H1 (cell line): ENCODE measurements around the gene COIL. TPM values are rescaled to one million over a fixed set of nuclear protein-coding genes. Genes with fewer than 3 reads are reported as not detected.

ENCODE experiments used
- HDAC2 ChIP-seq, 2 experiments: fragments of 300-600 bp in 1 of 2; sonication (generic) in 1 of 2; IDR thresholded peaks; 2 replicates each; pipeline ENCODE4 v1.6.1; 2011 to 2012; ENCODE audit warnings: low read depth in 2 of 2, low read length in 2 of 2, mild to moderate bottlenecking in 2 of 2, moderate library complexity in 2 of 2, borderline replicate concordance in 1 of 2, inconsistent platforms in 1 of 2
- KDM1A ChIP-seq: fragments of 200-600, 300-600 bp; sonication (generic); IDR thresholded peaks from 2 replicates; pipeline ENCODE4 v1.7.1; 2016; ENCODE audit warnings: mild to moderate bottlenecking, low read length, borderline replicate concordance
- polyA plus RNA-seq, 7 experiments: library from polyadenylated mRNA; depleted of rRNA in 3 of 7; stranded (reverse) in 5 of 7; unstranded in 2 of 7; fragments of >200 nt in 5 of 7; fragments of 200-250 nt in 2 of 7; gene quantifications; 1 replicate in 5 of 7; 2 replicates in 1 of 7; 4 replicates in 1 of 7; pipeline versions ENCODE4 v1.2.1 to v1.2.3, GENCODE V29; 2011 to 2013; ENCODE audit warnings: missing spikeins in 2 of 7, mixed read lengths in 2 of 7
- total RNA-seq: library from RNA; stranded (reverse); fragmentation: NEBNext Ultra II Directional; extraction: Animal tissue kit (Norgen Biotek cat#: 25700); gene quantifications from 2 replicates; pipeline ENCODE4 v1.2.1, GENCODE V29; 2021
- TF ChIP-seq, protein P1 (sequence below): fragments of 300-600 bp; sonication (generic); IDR thresholded peaks from 2 replicates; pipeline ENCODE4 v1.7.1; 2012; ENCODE audit warnings: low read length, moderate library complexity, mild to moderate bottlenecking, inconsistent platforms; ENCODE audit not compliant: insufficient replicate concordance

The COIL gene
- total and polyA plus RNA-seq, 2 of the 8 experiments (the other 6 are each of a cell fraction or from before 2014, with no cell fraction given): 5.2 to 23.6 TPM

DNA sequence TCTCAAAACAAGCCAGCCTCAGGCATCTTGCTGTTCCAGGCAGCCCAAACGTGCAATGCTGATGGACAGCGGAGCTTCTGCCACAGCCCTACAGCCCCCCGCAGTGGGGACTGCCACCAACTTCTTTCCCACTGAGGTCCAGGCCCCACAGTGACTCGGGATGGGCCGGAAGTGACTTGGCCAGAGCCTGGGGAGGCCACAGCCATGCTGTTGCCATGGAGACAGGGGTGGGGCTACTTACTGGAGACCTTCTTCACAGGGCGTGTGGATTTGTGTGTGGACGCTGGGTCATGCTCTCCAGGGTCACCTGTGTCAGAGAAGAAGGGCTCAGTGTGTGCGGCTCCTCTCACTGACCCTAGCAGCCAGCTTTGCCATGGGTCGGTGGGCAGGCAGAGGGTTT is 62.0 kb downstream of the COIL start (continued):
- TF ChIP-seq, protein P1, sequence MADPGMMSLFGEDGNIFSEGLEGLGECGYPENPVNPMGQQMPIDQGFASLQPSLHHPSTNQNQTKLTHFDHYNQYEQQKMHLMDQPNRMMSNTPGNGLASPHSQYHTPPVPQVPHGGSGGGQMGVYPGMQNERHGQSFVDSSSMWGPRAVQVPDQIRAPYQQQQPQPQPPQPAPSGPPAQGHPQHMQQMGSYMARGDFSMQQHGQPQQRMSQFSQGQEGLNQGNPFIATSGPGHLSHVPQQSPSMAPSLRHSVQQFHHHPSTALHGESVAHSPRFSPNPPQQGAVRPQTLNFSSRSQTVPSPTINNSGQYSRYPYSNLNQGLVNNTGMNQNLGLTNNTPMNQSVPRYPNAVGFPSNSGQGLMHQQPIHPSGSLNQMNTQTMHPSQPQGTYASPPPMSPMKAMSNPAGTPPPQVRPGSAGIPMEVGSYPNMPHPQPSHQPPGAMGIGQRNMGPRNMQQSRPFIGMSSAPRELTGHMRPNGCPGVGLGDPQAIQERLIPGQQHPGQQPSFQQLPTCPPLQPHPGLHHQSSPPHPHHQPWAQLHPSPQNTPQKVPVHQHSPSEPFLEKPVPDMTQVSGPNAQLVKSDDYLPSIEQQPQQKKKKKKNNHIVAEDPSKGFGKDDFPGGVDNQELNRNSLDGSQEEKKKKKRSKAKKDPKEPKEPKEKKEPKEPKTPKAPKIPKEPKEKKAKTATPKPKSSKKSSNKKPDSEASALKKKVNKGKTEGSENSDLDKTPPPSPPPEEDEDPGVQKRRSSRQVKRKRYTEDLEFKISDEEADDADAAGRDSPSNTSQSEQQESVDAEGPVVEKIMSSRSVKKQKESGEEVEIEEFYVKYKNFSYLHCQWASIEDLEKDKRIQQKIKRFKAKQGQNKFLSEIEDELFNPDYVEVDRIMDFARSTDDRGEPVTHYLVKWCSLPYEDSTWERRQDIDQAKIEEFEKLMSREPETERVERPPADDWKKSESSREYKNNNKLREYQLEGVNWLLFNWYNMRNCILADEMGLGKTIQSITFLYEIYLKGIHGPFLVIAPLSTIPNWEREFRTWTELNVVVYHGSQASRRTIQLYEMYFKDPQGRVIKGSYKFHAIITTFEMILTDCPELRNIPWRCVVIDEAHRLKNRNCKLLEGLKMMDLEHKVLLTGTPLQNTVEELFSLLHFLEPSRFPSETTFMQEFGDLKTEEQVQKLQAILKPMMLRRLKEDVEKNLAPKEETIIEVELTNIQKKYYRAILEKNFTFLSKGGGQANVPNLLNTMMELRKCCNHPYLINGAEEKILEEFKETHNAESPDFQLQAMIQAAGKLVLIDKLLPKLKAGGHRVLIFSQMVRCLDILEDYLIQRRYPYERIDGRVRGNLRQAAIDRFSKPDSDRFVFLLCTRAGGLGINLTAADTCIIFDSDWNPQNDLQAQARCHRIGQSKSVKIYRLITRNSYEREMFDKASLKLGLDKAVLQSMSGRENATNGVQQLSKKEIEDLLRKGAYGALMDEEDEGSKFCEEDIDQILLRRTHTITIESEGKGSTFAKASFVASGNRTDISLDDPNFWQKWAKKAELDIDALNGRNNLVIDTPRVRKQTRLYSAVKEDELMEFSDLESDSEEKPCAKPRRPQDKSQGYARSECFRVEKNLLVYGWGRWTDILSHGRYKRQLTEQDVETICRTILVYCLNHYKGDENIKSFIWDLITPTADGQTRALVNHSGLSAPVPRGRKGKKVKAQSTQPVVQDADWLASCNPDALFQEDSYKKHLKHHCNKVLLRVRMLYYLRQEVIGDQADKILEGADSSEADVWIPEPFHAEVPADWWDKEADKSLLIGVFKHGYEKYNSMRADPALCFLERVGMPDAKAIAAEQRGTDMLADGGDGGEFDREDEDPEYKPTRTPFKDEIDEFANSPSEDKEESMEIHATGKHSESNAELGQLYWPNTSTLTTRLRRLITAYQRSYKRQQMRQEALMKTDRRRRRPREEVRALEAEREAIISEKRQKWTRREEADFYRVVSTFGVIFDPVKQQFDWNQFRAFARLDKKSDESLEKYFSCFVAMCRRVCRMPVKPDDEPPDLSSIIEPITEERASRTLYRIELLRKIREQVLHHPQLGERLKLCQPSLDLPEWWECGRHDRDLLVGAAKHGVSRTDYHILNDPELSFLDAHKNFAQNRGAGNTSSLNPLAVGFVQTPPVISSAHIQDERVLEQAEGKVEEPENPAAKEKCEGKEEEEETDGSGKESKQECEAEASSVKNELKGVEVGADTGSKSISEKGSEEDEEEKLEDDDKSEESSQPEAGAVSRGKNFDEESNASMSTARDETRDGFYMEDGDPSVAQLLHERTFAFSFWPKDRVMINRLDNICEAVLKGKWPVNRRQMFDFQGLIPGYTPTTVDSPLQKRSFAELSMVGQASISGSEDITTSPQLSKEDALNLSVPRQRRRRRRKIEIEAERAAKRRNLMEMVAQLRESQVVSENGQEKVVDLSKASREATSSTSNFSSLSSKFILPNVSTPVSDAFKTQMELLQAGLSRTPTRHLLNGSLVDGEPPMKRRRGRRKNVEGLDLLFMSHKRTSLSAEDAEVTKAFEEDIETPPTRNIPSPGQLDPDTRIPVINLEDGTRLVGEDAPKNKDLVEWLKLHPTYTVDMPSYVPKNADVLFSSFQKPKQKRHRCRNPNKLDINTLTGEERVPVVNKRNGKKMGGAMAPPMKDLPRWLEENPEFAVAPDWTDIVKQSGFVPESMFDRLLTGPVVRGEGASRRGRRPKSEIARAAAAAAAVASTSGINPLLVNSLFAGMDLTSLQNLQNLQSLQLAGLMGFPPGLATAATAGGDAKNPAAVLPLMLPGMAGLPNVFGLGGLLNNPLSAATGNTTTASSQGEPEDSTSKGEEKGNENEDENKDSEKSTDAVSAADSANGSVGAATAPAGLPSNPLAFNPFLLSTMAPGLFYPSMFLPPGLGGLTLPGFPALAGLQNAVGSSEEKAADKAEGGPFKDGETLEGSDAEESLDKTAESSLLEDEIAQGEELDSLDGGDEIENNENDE: no peak
- TF ChIP-seq HDAC2 (IDR thresholded peaks at IDR 0.05; ENCODE audit: borderline replicate concordance in 1 of 2, low read depth in 2 of 2, low read length in 2 of 2) (no peak), KDM1A (no peak)
